ENCODE data around the gene TEAD1. TPM values are rescaled to one million over a fixed set of nuclear protein-coding genes. Genes with fewer than 3 reads are reported as not detected.

Gene TEAD1
- total RNA-seq, 2 donors from 2014 or later = 76.4 to 94.4 TPM

GRCh38 chr11:12767577-12767976, 93.4 kb downstream of the TEAD1 start:
- DNase-seq = no peak
- Histone ChIP-seq H3K27me3 (ENCODE audit: control insufficient read depth, insufficient read depth, low read length, poor library complexity, severe bottlenecking) (no peaks in the 10 kb centered on the region), H3K27ac (ENCODE audit: low read depth, low read length) (no peak overlapping the region), H3K9me3 (ENCODE audit: control insufficient read depth, low read length) (no peaks in the 10 kb centered on the region), H3K9ac (ENCODE audit: extremely low read depth, low read length, poor library complexity, severe bottlenecking) (no peak overlapping the region), H3K4me1 (ENCODE audit: control insufficient read depth, insufficient read depth, low read length) (peaks cover 4% of the 10 kb centered on the region), H3K36me3 (ENCODE audit: control insufficient read depth, insufficient read depth, low read length) (peaks cover 76% of the 10 kb centered on the region), H3K4me3 (ENCODE audit: low read length) (no peak overlapping the region)
- Mint-ChIP-seq H3K4me3 (no peak overlapping the region), H3K36me3 (ENCODE audit: low read depth) (peaks cover 28% of the 10 kb centered on the region), H3K27ac (peak overlapping the region; percentile 44), H3K27me3 (ENCODE audit: insufficient read depth) (no peaks in the 10 kb centered on the region), H3K4me1 (peaks cover 19% of the 10 kb centered on the region), H3K9me3 (no peaks in the 10 kb centered on the region)
- WGBS, 2 experiments (ENCODE audit: insufficient coverage in 1 of 2, insufficient read length in 1 of 2) = 89 to 100% methylated on average over 2 to 5 of the region's 5 CpGs
- TF ChIP-seq CTCF (conservative IDR thresholded peaks at IDR 0.05) = no peak

GRCh38 chr11:12768726-12769673, 94.8 kb downstream of the TEAD1 start:
- no peak for DNase-seq
- no peaks in the 10 kb centered on the region for H3K9me3 ChIP-seq (ENCODE audit: control insufficient read depth, low read length)
- no peak for TF ChIP-seq CTCF (conservative IDR thresholded peaks at IDR 0.05)
- 92 to 97% methylated on average over 6 to 7 of the region's 7 CpGs for WGBS, 2 experiments (ENCODE audit: insufficient coverage in 1 of 2, insufficient read length in 1 of 2)
- Mint-ChIP-seq H3K27me3 (ENCODE audit: insufficient read depth) (no peaks in the 10 kb centered on the region), H3K36me3 (ENCODE audit: low read depth) (peaks cover 33% of the 10 kb centered on the region), H3K4me1 (peaks cover 25% of the 10 kb centered on the region), H3K4me3 (no peak overlapping the region), H3K9me3 (no peaks in the 10 kb centered on the region), H3K27ac (no peak overlapping the region)
- no peak overlapping the region for H3K4me3 ChIP-seq (ENCODE audit: low read length)
- peaks cover 82% of the 10 kb centered on the region for H3K36me3 ChIP-seq (ENCODE audit: control insufficient read depth, insufficient read depth, low read length)
- H3K4me1 ChIP-seq (ENCODE audit: control insufficient read depth, insufficient read depth, low read length) = peaks cover 4% of the 10 kb centered on the region
- no peaks in the 10 kb centered on the region for H3K27me3 ChIP-seq (ENCODE audit: control insufficient read depth, insufficient read depth, low read length, poor library complexity, severe bottlenecking)
- H3K27ac ChIP-seq (ENCODE audit: low read depth, low read length) = no peak overlapping the region
- no peak overlapping the region for H3K9ac ChIP-seq (ENCODE audit: extremely low read depth, low read length, poor library complexity, severe bottlenecking)

DNA sequence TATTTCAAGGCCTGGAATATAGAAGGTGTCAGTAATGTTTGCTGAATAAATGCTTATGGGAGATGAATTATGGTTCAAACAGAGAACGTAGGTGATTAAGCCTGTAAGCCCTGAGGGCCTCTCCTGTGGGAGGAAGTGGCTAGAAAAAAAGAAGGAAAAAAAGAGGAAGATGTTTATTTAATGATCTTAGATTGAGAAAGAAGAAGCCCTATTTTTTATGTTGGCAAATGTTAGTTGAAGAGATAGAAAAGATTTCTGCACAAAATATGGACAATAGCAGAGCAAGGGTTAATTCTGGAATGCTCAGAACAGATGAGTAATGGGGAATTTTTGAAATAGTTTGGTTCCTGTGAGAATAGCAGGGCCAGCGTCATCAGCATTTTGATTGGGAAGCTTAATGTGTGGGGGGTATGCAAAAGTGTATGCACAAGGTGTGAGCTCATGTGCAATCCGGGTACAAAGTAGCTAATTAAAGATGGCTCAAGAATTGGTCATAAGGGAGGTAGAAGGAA, 95.7 kb downstream of the TEAD1 start:
- no peaks in the 10 kb centered on the region for H3K9me3 ChIP-seq (ENCODE audit: control insufficient read depth, low read length)
- H3K27me3 ChIP-seq (ENCODE audit: control insufficient read depth, insufficient read depth, low read length, poor library complexity, severe bottlenecking) = no peaks in the 10 kb centered on the region
- no peak overlapping the region for H3K9ac ChIP-seq (ENCODE audit: extremely low read depth, low read length, poor library complexity, severe bottlenecking)
- peaks cover 82% of the 10 kb centered on the region for H3K36me3 ChIP-seq (ENCODE audit: control insufficient read depth, insufficient read depth, low read length)
- peaks cover 26% of the 10 kb centered on the region for H3K36me3 Mint-ChIP-seq (ENCODE audit: low read depth)
- H3K9me3 Mint-ChIP-seq = no peaks in the 10 kb centered on the region
- no peaks in the 10 kb centered on the region for H3K27me3 Mint-ChIP-seq (ENCODE audit: insufficient read depth)
- H3K4me3 Mint-ChIP-seq = no peak overlapping the region
- H3K4me1 ChIP-seq (ENCODE audit: control insufficient read depth, insufficient read depth, low read length) = peaks cover 4% of the 10 kb centered on the region
- H3K27ac Mint-ChIP-seq = no peak overlapping the region
- H3K27ac ChIP-seq (ENCODE audit: low read depth, low read length) = no peak overlapping the region
- no peak for TF ChIP-seq CTCF (conservative IDR thresholded peaks at IDR 0.05)
- 74 to 92% methylated on average over 3 of the region's 3 CpGs for WGBS, 2 experiments (ENCODE audit: insufficient coverage in 1 of 2, insufficient read length in 1 of 2)
- peaks cover 25% of the 10 kb centered on the region for H3K4me1 Mint-ChIP-seq
- DNase-seq = no peak
- H3K4me3 ChIP-seq (ENCODE audit: low read length) = no peak overlapping the region
